GM12878 (cell line): ENCODE measurements around the gene CLC.

ENCODE experiments used
- BCL11A ChIP-seq: IDR thresholded peaks from 2 replicates; pipeline ENCODE4 v1.6.1; 2011; ENCODE audit warnings: low read depth, low read length
- FOS ChIP-seq: IDR thresholded peaks from 3 replicates; pipeline ENCODE4 v1.6.1; 2011; ENCODE audit warnings: borderline replicate concordance; ENCODE audit not compliant: insufficient read length; ENCODE audit errors: extremely low read depth
- IKZF1 ChIP-seq: fragments of 450-650 bp; conservative IDR thresholded peaks from 2 replicates; pipeline ENCODE4 v1.6.1; 2017; ENCODE audit warnings: antibody characterized with exemption, mild to moderate bottlenecking
- PBX3 ChIP-seq: IDR thresholded peaks from 2 replicates; pipeline ENCODE4 v1.6.1; 2011; ENCODE audit warnings: mild to moderate bottlenecking, low read depth, low read length, moderate library complexity; ENCODE audit not compliant: insufficient replicate concordance
- SP1 ChIP-seq: IDR thresholded peaks from one replicate; pipeline ENCODE4 v1.6.1; 2011; ENCODE audit warnings: low read depth, low read length

GRCh38 chr19:39768334-39768733, 30.5 kb upstream of the CLC start:
- no peak for TF ChIP-seq FOS
- no peak for TF ChIP-seq PBX3
- TF ChIP-seq IKZF1, result no peak
- no peak for TF ChIP-seq BCL11A
- no peak for TF ChIP-seq SP1
